NCI-H2107 treated with DMSO at 0.1 percent for 48 hours (cell line): Measurements from ENCODE around the gene PADI3.

Source experiments
- DNase-seq: peaks from one replicate; lab custom pipeline; 2025; ENCODE audit not compliant: unreplicated experiment; lab: John Stamatoyannopoulos, UW

PADI3 gene, protein sequence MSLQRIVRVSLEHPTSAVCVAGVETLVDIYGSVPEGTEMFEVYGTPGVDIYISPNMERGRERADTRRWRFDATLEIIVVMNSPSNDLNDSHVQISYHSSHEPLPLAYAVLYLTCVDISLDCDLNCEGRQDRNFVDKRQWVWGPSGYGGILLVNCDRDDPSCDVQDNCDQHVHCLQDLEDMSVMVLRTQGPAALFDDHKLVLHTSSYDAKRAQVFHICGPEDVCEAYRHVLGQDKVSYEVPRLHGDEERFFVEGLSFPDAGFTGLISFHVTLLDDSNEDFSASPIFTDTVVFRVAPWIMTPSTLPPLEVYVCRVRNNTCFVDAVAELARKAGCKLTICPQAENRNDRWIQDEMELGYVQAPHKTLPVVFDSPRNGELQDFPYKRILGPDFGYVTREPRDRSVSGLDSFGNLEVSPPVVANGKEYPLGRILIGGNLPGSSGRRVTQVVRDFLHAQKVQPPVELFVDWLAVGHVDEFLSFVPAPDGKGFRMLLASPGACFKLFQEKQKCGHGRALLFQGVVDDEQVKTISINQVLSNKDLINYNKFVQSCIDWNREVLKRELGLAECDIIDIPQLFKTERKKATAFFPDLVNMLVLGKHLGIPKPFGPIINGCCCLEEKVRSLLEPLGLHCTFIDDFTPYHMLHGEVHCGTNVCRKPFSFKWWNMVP

DNA sequence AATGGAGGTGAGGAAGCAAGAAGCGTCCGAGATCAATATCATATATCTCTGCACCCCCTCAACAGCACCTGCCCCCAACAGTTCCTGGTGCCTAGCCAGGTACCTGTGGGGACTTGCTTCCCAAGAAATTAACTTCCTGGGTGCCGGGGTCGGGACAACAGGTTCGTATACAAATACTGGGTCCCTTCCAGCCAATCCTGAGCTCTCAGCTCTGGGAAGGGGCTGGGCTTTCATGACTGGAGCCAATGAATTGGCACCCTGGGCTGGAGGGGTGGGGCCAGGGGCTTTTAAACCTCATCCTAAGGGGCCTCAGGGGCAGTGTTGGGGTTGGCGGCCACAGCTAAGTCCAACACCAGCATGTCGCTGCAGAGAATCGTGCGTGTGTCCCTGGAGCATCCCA, at the start of gene PADI3:
PADI3 (plus strand) TSS at position 318 of the 400 bp plus-strand sequence; CDS start at position 358, 40 bp downstream.
- no peak for DNase-seq

DNA sequence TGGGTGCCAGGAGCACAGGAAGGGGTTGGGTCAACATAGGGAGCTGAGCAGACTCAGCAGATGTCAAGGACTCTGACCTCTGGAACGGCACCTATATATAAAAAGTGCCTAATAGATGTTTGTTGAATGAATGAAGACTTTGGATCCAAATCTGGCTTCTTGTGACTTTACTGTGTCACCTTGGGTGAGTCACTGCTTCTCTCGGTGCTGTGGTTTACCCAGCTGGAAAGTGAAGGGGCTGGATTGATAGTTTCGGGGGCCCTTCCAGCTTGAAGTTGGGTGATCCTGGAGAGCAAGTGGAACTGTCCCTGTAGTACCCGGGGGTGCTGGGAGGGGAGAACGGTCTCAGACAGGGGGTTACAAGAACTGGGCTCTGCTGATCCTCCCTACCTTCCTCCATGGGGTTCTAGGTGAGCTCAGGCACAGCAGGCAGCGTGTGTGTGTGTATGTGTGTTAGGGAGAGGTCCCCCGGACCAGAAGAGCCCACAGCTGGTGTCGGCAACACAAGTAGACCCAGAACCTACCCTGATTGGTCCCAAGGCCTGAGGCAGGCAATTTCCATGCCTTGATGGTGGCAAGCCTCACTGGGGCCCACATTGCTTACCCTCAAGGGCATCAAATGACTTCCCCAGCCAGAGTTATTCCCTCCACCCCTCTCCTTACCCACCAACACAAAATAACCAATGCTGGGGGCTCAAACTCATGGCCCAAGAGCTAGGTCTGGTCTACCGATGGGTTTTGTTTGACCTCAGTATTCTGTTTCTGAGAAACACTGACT, 49.4 kb upstream of the PADI3 start:
- no peak for DNase-seq

DNA sequence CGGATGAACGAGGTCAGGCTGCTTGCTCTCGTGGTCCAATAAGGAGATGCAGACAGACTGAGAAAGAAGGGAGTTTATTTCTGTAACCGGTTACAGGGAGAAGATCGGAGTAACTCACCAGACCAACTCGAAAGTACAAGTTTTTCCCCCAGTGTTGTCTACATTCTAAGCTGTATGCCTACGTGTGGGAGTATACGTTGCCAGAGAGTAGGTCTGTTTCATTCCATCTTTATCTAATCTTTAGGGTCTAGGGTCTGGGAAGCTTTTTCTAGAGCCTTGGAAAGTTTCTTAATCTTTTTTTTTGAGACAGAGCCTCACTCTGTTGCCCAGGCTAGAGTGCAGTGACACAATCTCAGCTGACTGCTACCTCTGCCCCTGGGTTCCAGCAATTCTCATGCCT, 48.7 kb upstream of the PADI3 start:
- DNase-seq, result no peak

DNA sequence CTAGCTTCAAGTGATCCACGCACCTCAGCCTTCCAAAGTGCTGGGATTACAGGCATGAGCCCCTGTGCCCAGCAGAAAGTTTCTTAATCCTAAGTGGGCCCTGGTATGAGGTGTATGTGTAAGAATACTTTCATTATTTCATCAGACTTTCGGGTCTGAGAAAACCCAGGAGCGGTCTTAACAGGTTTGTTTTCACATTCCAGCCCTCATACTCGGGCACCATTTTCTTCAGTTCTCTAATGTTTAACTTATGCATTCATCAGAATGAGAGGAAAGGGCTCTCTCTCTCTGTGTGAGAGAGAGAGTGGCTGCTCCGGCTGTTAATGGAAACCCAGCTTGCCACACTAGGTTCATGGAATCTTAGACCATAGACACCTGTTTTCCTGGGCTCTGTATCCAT, 48.1 kb upstream of the PADI3 start:
- DNase-seq, result no peak

DNA sequence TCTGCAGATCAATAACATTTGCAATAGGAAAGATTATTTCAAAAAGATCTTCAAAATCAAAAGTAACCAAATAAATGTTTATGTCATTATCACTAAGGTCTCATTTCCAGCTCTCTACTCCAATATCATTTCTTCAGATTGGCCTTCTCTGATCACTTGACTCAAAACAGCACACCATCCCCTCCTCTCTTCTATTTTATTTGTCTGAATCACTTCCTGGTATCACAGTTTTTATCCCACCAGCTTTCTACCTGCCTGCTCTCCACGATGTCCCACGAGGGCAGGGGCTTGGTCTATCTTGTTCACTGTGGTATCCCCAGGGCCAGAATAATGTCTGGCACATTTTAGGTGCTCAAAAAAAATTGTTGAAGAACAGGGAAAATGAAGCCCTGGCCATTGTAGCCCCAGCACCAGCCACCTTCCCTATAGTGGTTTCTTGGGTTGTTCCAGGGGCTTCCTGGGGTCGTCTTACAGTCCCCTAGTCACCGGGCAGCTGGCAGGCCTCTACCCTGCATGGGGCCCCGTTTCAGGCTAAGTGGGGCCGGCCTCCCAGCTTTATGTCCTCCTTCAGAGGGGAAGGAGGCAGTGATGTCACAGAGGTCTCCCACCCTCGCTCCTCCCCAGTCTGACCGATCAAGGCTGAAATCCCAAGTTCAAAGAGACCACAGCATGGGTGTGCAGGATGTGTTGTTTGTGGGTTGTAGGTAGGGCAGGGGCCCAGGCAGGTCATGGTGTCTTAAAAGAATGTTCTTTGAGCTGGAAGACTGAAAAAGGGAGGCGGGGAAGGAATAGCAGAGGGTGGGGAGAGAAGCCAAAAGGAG, 47.5 kb upstream of the PADI3 start:
- no peak for DNase-seq

DNA sequence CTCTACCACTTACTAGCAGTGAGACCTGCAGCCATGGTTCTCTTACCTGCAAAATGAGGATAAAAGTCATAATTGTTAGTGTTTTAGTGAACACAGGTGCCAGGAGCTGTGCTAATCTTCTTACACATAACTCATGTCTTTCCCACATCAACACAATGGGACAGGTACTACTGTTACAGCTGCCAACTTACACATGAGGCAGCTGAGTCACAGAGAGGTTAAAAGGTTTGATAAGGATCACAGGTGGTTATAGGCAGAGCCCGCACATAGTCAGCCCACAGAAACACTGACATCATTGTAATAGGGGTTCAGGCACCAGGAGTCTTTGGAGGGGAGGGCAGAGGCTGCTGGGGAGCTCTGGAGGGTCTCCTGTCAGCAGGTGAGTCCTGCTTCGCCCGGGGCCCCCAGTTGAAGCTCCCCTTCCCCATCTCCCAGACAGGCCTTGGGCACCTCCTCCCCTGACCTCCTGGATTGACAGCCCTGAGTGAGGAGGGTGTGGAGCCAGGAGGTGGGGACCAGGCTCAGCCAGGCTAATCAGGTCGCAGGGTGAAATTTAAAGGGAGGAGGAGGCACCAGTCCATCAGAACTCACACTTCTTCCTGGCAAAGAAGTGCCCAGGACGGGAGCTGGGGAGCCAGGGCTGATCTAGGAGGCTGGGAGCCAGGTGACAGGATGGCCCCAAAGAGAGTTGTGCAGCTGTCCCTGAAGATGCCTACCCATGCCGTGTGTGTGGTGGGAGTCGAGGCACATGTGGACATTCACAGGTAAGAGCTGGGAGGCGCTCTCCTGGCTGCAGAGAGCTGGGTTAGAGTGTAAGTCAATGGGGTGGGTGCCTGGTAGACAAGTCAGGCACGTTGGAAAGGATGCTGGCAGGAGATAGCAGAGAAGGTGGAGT, 44.1 kb upstream of the PADI3 start, which contains the start of gene PADI1:
PADI1 (plus strand) TSS at position 583 of the 895 bp plus-strand sequence; CDS start at position 673, 90 bp downstream.
- DNase-seq, result no peak

DNA sequence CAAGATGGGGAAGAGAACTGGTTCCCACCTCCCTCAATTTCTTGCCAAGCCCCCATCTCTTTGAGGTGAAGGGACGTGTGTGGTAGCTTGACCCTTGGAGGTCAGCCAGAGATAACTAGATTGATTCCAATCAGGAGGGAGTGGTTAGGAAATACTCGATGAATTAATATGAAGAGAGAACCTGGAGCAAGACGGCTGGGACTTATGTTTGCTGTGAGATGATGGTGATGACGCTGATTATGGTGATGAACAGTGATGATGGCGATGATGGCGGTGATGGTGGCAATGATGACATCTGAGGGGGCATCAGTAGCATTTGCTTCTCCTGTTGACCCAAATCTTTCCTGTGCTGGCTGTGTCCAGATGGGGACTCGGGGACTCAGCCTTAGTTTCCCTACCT, 43.2 kb upstream of the PADI3 start:
- DNase-seq, result no peak

DNA sequence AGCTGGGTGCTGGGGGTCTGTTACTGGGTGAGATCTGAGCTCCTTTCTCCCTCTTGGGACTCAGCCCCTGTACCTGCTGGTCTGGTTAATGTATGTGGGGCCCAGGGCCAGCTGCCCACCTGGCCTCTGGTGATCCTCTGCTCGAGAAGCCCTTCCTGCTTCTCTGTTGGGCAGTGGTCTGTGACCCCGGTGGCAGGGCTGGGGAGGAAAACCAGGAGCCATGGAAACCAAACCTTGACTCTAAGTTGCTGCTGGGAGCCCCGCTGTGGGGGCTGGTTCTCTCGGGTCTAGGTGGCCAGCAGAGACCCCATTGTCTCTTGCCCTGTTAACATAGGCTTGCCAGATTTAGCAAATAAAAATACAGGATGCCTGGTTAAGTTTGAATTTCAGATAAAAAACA, 42.7 kb upstream of the PADI3 start:
- no peak for DNase-seq

DNA sequence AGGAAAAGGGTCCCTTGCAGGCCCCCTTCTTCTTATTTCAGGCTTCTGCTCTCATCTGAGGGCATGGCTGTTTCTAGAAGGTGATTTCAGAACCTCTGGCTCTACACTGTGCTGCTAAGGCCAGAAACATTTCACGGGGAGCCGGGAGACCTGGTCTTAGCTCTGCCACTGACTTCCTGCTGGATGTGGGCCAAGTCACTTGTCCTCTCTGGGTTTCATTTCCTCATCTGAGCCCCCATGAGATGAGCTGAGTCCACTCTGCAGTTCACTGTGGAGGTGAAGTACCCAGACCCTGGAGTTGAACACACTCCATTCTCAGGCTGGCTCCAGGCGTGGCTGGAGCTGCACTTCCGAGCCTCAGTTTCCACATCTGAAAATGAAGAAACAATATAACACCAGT, 41.9 kb upstream of the PADI3 start:
- no peak for DNase-seq

DNA sequence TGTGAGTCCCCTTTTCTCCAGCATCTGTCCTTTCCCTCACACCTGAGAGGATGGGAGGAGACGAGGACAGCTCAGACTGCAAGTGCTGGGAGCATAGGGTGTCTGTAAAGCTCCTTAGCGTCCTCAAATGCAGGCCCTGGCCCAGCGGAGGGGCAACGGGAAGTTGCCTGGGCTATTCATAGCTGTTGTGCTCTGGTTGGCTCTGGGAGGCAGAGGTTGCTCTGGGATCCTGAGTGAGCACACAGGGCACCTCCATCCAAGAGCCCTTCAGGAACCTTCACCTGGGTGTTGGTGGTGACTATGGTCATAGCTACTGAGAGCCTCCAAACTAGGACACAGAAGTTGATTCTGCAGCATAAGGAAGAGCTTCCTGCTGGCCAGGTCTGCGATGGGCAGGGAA, 41.4 kb upstream of the PADI3 start:
- no peak for DNase-seq

DNA sequence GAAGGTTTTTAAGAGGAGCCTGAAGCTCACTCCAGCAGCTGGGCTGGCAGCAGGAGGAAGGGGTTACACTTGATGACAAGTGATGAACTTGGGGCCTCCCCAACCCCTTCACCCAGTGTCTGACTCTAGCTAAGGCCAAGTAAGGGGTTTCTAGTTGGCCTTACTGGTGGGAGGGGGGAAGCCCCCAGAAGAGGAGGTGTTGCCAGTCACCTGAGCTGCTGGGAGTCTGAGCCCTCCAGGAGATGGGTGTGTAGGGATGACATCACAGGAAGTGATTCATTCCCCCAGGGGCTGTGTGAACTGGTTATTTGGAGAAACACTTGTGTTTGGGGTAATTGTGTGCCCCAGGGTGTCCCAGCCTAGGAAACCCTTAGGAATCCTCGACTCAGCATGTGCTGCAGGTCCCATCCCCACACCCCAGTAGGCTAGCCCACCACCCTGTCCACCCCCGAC, 40.9 kb upstream of the PADI3 start:
- no peak for DNase-seq

DNA sequence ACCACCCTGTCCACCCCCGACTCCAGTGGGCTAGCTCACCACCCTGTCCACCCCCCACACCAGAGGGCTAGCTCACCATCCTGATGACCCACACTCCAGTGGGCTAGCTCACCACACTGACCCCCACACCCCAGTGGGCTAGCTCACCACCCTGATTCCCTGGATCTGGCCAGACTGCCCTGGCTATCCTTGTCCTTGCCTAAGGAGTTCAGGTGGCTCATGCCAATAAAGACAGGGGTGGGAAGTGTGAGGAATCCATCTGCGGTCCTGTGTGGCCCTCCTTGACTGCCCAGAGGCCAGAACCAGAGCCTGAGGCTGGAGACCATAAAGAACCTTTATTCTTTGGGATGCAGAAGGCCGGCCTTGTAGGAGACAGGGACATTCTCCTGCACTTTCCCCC, 40.4 kb upstream of the PADI3 start:
- no peak for DNase-seq

DNA sequence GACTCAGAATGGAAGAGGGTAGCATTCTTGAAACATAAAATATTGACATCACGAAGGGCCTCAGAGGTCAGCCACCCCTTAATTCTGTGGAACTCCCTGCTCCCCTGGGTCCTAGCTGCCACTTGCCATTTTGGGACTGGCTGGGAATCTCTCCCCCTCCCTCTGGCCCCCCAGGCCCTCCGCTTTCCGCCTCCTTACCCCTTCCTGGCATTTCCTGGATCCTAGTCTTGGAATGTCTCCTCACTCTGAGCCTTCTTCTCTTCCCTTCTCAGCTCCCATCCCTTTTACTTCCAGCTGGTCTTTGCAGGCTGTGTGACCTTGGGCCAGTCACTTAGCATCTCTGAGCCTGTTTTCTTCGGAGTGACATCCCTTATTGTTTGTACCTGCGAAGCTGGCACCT, 39.5 kb upstream of the PADI3 start:
- DNase-seq, result no peak

DNA sequence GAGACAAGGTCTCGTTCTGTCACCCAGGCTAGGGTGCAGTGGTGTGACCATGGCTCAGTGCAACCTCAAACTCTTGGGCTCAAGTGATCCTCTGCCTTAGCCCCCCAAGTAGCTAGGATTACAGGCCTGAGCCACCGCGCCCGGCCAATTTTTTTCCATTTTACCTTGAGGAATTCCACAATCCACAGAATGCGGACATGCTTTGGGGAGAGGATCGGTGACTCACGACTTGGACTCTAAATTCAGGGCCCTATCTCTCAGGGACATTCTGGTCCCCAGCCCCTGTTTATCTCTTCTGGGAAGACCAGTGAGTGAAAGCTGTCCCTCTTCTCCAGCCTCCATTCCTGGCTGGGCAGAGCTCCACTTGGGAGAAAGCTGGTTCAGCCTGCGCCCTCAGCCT, 38.7 kb upstream of the PADI3 start:
- no peak for DNase-seq

DNA sequence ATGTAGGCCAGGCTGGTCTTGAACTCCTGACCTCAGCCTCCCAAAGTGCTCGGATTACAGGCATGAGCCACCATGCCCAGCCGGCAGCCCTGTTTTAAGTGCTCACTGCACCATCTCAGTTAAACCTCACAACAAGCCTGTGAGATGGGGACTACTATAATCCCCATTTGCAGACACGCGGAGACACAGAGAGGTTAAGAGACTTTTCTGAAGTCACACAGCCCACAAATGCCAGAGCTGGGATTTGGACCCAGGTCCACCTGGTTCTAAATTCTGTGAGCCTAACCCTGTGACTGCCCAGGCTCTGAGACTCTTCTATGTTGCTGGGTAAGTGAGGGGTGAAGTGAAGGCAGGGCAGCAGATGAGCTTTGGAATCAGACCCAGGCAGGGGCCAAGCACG, 37.5 kb upstream of the PADI3 start:
- no peak for DNase-seq

DNA sequence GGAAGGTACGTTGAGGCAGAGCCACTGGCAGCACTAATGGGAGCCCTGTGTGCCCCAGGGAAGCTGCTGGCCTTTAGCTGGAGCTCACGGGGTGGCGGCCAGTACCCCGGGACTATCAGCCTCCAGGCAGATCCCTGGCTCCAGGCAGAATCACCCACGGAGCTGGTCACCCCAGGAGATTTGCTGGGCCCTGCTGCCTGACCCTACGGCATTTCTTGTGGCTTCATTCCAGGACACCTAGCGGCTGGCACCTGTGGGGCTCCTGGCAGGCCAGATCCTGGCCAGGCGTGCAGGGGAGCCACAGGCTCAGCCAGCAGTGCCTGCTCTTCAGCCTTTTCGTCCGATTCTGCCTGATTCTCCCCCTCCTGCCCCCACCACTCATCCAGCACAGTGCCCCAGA, 36.9 kb upstream of the PADI3 start:
- no peak for DNase-seq

DNA sequence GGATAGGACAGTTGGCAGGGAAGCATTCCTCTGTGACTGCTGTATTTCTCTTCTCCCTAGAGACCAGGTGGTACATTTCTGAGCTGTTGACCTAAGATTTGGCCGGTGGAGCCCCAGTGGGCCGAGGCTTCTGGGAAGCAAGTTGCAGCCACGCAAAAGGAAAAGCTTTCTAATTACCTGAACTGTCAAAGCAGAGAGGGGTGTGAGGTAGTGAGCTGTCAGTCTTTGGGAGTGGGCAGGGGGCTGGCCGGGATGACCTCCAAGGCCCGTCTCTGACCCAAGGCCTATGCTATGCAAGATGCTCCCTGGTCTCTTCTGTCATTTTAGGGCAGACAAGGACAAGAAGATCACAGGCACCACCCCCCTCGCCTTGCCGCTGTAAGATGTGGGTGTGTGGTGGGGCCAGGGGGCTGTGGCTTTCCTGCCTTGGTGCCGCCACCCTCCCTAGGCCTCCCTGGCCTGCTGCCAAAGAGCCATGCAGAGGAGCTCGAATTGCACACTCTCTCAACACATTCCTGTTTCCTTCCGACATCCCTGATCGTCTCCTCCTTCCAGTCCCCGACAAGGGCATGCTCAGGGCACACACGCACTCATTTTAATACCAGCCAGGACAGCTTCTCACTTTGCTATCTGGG, 36.3 kb upstream of the PADI3 start:
- no peak for DNase-seq

DNA sequence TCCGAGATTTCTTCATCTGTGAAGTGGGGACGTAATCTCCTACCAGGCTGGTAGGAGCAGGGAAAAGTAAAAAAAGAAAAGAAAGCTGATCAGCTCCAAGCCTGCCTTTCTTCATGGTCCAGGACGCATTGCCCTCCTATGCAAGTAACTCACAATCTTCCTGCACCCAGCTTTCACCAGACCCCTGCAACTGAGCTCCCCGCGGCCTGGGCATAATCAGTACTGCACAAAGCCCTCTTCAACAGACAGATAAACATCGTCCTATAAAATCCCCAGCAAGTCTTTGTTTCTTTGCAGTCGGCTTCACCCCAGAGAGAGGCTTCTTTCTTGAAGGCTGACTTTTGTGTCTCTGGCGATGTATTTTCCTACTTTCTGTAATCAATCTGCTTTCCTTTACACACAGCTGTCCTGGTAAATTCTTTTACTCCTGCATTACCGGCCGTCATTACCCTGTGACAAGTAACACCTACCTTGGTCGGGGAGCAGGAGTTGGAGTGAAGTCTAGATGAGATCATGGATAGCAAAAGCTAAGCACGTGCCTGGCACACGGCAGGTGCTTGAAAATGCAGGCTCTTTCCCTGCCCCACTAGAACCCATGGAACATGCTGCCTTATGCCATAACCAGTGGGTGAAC, 35.6 kb upstream of the PADI3 start:
- no peak for DNase-seq

DNA sequence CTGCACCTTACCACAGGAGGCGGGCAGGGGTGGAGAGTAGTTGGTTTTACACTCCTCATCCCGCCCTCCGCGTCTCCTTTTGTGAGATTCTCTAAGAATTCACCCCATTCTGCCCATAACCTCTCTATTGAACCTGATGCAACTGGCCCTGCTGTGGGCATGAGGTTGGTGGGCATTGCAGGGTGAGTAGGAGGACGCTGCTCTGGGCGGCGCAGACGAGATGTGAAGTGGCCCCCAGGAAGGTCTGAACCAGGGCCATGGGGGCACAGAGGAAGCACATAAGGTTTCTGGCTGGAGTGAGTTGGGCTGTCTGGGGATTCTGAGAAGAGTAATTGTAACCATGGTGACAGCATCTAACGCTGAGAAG, 35.1 kb upstream of the PADI3 start:
- no peak for DNase-seq
